NCI-H146 (cell line): Measurements from ENCODE around the gene GPC1.

Experiments
- DNase-seq: peaks from one replicate; lab custom pipeline; 2025; lab: John Stamatoyannopoulos, UW

GPC1 gene

DNA sequence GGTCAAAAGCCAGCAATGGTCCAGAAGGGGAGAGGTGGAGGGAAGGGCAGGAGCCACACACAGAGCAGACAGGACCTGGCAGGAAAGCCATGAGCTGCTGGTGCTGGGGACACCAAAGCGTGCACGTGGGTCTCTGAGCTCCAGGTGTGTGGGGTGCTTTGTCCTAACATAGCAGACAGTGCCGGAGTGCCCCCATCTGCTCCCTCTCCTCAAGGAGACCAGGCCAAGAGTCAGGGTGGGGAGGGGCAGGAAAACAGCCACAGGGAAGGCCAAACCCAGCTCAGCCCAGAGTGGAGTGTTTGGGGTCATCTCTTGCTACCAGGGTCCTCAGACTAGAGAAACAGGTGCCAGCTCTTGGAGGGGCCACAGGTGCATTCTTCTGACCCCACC is 4.2 kb upstream of the GPC1 start:
- no peak for DNase-seq

DNA sequence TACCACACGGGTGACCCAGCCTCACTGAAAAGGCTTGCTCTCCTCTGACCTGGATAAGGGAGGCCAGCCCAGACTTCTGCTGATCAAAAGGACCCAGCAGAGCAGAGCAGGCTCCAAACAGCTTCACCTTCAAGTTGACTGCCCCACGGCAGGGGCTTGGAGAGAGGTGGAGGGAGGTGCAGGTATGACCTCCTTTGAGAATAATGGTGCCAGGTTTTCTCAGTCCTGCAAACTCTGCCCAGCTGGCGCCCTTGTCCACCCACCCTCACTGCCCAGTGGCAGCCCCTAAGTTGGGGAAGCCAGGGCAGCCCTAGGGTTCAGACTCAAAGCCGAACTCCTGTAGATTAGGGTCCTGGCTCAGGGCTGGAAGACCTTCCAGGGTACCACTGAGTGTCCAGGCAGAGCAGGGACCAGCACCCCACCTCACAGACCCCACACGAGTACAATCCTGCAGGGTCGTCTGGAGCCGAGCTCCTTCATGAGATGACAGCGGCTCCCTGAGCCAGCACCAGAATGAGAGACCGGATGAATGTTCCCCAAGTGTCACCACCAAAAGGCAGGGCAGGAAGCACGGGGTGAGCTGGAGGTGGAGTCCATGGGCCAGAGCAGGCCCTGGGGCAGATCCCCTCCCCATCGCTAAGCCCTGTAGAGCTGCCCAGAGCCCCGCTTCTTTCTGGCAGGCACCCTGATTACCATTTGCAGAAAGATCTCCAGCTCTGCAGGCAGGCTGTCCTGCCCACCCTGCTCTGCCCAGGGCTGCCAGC is 3.6 kb upstream of the GPC1 start:
- no peak for DNase-seq

DNA sequence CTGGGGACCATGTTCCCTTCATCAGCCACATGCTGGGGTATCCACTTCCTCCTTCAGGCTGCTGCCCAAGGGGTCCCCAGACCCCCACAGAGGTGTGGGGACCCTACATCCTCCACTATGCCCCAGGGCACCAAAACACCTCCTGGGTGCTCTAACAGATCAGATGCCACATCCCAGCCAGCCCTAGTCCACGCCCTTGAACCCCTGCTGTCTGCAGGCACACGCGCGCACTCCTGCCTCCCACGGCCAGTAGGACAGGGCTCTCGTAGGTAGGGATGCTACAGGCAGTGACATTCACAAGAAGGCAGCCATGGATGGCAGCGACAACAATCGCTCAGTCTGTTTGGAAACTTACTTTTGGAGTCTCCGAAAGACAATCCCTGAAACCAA is 3.0 kb upstream of the GPC1 start:
- no peak for DNase-seq

DNA sequence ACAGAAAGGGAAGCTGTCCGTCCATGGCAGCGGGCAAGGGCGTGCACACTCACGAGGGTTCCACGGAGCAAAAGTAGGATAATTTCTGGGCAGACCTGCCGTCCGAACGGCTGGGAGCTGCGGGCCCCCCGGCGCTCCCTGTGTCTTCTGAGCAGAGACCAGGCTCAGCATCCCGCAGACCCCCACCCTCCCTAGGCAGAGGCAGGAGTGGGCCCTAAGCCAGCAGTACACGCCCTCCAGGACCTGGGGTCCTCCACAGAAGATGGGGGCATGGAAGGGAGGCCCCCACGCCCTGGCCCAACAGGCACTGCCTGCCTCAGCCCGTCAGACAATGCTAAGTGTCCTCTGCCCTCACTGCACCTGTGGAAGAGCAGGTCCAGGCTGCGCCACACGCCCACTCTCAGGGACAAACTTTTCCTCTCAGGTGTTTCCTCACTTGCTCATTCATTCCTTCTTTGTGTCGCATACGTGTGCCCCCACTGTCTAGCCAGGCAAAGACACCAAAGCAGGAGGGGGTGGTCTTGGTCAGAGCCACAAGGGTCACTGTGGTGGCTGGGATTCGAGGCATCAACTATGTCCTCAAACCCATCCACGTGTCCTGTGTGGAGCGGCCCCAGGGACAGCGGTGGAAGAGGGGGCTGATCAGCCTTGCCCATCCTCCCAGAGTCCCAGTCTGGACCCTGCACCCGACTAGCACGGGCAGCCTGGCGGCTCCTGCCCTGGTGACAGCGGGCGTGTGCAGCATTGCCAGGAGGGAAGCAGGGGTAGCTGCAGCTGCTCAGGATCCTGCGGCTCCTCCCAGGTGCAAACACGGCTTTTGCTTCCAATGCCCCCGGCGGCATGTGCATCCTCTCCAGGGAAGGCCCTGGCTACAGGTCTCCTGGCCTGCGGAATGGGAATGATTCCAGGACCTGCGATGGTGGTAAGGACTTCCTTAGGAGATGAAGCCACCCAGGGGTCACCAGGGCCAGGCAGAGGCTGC is 2.4 kb upstream of the GPC1 start:
- peak; percentile 26 for DNase-seq

DNA sequence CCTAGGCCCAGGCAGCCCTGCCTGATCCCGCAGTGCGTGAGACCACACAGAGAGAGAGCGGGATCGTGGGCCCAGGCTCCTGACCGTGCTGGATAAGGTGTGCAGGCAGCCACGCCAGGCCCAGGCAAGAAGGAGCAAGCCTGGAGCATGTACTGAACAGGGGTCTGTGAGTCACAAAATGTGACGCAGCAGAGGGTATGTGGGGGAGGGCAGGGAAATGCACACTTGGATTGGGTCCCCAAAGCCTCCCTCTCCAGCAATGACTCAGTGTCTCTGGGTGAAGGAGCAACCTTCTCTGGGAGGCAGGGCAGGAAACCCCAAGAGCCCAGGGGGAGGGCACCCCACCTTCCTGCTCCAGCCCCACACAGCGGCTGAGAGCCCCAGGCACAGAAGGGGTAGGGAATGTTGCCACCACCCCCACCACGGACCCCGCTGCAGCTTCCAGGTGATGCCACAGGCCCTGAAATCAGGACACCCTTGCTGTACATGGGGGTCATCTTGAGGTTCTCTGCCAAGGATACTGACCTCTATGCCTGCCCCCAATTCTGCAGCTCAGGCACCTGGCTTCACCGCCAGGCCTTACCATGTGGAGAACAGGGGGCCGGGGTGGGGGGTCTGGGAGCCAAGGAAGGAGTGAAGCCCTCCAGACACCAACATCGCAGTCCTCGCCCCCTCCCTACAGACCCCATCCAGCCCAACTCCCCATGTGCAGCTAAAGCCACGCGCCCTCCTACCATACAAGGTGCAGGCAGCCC is 1.3 kb upstream of the GPC1 start:
- DNase-seq = no peak

DNA sequence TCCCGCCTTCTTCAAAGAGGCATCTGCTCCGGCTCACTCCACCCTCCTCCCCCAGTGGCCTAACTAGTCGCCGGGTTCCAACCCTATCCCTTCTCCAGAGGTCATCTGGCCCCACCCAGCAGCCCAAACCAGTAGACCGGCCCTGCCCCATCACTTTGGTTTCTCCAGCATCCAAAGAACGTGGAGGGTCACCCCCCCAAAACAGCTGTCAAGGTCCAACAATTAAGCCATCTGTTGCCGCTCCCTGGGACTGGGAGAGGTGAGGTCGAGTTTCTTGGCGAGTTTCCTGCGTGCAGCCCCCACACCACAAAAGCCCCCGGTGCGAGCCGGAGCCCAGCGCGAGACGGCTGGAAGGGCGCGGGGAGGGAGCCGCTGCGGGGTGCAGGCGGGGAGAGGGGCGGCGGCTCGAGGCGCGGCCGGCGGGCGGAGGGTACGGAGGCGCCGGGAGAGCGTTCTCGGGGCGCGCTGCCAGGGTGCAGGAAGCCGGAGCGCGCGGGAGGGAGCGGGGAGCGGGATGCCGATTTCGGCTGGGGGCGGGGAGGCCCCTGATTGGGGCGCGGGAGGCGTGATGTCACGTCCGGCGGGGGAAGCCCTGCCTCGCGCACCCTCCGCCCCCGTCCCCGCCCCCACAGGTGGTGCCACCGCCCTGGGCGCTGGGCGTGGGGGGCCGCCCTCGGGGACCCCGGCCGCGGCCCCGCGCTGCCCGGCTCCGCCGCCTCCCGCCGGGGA is 571 bp upstream of the GPC1 start:
- DNase-seq = peak; percentile 82

DNA sequence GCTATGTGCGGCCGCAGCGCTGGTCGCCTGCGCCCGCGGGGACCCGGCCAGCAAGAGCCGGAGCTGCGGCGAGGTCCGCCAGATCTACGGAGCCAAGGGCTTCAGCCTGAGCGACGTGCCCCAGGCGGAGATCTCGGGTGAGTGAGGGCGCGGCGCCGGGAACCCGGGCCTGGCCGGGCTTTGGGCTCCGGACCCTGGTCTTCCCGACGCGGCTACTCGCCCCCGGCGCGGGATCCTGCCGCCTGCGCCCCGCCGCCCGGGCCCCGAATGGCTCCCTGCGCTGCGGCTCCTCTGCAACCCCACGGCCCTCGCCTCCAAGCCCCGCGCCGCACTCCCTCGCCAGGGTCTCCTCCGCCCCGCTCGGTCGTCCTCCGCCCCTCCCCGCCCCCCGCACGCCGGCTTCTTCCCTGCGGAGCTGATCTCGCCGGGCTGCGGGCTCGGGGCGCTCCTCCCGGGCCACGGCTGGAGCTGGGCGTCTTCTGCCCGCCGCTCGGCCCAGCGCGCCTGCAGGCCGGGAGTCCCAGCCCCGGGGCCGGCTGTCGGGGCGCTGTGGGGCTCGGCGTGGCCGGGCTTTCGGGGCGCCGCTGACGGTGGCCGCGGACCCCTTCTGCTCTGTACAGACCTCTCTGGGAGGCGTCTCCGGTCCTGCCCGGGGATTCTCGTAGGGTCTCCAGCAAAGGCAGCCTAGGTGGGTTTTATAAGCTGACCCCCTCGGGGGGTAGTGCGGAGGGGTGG is 652 bp downstream of the GPC1 start:
- peak; percentile 54 for DNase-seq

DNA sequence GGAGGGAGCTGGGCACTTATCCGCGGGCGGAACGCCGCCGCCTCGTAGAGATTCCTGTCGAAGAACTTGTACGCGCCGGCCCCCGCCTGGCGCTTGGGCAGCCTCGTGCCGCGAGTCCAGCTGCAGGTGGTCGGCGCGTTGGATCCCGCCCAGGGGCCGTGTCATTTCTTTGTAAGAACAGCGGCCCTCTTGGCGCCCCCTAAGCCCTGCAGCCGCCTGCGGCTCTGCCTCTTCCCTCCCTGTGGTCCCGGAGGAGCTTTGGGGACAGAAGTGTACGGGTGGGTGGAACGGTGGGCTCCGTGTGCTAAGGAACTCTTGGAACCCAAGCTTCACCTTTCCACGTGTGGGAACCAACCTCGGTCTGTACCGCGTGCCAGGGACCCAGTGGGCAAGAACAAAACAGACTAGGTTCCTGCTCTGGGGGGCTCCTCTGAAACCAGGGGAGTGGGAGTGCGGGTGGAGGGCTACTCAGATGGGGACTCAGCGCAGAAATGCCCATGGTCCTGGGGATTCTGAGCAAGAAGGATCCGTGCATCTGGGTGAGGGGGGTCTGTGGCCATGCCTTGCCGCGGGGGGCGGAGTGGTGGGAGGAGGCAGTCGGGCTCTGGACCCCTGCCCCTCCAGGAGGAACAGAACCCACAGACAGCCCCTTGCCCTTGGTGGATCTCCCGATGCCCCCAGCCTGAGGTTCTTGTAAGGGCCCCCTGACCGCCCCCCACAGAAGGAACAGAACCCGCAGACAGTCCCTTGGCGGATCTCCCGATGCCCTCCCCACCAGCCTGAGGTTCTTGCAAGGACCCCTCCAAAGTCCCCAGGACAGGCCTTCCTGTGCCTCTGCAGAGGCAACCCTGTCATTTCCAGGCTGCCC is 1.5 kb downstream of the GPC1 start:
- DNase-seq = no peak

DNA sequence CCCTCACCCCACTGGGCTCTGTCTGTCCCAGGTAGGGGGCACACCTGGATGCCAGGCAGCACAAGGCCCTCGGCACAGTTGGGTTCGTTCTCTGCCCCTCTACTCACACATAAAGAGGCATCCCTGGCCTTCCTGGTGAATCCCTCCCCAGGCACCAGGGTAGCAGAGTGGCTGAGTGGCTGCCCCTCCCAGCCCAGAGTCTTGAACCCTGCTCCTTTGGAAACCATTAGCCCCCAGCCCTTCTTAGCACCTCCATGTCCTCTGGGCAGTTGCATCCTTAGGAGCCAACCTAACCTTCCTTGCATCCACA is 2.0 kb downstream of the GPC1 start:
- DNase-seq = no peak

DNA sequence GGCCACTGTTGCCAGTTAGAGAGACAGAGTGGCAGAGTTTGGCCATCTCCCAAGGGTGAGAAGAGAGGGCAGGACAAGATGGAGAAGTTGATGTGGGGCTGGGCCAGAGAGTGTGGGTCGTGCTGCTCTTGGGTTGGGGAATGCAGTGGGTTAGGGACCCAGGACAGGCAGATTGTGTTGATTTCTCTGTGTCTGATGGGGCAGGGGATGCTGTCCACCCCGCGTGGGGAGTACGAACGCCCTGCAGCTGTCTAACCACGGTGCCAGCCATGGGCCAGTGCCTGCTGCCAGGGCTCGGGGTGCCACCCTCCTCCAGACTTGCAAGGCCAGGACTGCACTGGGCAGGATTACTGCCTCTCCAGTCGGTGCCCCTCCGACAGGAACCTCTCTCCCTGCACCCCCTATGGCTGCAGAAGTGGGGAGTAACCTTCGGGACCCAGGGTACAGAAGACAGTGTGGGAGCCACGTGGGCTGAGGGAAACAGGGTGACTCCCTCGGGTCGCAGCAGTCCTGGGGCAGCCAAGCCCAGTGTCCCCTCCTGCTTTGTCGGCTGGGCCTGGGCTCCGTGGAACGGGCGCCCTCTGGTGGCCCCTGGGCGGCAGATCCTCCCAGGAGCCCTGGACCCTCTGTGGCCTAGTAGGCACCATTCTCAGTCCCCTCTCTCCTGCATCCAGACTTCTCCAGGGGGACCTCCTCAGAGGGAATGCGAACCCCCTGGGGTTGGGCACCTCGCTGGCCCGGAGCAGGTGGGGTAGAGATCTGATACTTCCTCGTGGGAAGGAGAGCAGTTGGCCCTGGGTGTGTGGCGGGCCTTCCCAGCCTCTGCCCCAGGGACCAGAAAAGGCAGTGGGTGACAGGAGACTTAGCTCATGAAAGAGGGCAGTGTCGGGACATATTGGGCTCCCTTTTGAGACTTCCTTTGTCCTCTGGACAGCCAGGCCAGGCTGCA is 2.7 kb downstream of the GPC1 start:
- DNase-seq = peak; percentile 15

DNA sequence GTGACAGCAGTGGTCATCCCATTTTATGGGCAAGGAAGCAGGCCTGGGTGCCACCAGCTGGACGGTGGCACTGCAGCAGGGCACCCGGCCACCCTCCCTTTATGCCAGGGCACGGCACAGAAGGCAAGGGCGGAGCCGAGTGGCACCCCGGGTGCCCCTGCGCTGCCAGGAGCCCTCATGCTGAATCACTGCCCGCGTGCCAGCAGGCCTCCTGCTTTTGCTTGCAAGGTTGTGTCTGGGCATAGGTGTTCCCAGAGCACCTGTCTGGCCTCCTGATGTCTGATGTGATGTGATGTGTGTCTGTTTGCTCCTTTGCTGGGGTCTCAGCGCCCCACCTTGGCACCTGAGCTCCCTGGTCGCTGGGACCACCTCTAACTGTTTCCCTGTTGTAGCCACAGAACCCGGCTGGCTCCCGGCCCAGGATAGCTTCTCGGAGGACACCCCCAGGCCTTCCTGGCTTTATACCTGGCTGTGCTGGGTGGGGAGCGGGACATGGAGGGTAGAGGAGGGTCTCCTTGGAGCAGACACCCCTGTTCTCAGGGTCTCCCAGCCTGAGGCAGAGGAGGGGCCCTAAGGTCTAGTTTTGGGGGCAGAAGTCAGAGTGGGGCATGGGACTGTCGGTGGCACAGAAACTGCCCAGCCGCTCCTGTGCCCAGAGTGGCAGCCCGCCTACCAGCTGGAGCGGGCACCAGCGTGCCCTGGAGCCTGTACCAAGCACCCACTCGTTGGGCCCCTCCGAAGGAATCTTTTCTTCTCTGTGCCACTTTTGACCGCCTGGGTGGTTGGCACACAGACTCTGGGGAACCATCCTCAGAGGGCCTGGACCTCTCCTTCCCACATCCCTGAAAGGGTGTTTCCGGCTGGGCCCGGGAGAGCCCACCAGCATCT is 3.6 kb downstream of the GPC1 start:
- no peak for DNase-seq

DNA sequence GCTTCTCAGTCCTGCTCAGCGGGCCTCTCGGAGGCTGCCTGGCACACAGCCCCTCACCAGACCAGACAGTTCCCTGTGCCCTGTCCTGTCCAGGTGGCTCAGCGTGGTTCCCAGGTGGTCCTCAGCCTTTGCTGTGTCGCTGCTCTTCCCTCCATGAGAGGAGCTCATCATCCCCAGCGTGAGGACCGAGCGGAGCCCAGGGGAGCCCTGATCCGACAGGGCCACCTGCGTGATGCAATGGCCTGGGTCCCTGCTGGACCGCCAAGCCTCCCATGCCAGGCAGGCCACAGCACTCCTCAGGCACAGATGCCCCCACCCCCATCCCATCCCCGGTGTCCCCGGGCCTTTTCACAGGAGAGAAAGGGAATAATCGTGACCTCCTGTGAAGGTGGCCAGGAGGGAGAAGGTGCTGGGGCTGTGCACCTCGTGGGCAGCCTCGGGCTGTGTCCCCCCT is 4.3 kb downstream of the GPC1 start:
- no peak for DNase-seq

DNA sequence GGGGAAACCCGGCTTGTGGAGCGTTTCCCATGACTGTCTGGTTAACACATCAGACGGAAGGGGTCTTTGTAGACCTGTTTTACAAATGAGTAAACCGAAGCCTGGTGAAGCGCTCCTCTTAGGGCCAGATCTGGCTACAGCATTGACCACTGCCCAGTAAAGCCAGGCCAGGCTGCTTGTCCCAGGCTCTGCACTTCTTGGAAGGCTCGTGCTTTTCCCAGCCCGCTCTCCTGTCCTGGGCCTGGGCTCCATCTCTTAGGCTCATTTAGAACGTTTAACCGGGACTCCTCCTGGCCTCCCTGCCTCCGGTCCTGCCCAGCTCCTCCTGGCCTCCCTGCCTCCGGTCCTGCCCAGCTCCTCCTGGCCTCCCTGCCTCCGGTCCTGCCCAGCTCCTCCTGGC is 4.8 kb downstream of the GPC1 start:
- DNase-seq = no peak

DNA sequence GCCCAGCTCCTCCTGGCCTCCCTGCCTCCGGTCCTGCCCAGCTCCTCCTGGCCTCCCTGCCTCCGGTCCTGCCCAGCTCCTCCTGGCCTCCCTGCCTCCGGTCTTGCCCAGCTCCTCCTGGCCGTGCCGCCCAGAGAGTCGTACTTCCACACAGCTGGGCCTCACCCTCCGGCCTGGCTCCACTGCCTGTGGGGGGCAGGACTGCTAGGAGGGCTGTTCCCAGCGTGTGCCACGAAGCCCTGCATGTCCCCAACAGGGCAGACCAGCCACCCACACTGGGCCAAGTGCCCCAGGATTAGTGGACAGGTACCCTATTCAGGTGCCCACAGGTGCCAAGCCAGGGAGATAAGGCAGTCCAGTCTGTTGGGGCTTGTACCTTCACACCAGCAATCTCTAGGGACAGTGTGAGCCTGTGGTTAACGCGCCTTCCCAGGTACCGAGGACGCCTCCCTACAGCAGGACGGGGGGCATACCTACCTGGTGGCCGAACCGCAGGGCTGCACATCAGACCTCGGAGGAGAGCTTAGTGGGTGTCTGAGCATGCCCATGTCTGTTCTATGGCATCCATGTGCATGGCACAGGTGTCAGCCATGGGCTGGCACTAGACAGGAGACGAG is 5.3 kb downstream of the GPC1 start:
- DNase-seq = no peak

DNA sequence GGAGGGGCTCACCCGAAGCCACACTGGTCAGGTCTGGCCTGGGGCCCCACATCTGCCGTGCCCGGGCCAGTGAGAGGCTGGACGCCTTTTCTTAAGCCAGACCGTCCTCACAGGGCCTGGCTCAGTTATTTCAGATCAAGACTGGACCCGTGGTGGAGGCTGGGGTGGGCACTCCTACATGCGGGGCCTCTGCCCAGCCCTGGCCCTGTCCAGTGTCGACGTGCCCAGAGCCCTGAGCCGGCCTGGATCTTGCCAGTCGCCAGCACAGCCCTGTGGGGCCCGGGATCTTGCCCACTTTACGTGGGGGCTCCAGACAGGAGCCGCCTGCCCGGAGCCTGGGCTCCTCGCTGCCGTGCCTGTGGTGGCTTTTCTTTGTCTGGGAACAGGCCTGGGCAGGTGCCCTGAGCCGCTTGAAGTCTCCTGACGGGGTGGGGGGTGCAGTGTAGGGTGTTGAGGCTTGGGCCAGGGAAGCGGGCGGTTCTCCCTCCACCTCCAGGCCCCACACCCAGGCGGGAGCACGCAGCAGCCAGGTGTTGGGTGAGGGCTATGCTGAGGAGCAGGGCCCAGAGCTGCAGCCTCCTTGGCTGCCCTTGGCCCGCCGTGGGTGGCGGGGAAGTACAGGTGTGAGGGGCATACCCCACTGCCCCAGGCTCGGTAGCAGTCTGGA is 6.0 kb downstream of the GPC1 start:
- DNase-seq = no peak

DNA sequence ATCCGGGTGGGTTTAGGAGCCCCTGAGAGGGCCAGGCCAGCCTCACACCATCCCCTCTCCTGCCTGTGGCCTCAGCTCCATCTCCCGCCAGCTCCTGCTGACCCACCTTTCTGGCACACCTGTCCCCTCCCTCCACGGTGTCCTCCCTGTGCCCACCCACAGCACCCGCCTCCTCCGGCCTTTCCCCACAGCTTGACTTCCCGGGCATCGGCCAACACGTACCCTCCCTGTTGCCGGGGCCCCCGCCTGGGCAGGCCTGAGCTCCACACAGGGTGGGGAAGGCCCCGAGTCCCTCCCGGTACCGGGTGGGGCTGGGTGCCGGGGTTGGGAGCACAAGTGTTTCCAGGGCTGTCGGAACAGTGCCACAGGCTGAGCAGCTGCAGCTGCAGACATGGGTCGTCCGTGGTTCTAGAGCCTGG is 6.5 kb downstream of the GPC1 start:
- DNase-seq = no peak
